ENCODE data around the gene ACOT2. TPM values are rescaled to one million over a fixed set of nuclear protein-coding genes. Genes with fewer than 3 reads are reported as not detected.
"Not testable (repeated sequence)": the region's sequence is repeated elsewhere in the genome, so short reads cannot be mapped to it uniquely, and the experiment has no call there.

Gene ACOT2
- total and polyA plus RNA-seq, 12 donors = 26.0 to 310 (median 73.4) TPM

- Histone ChIP-seq H3K36me3 (replicated peaks in 1 of 2) (no peaks in the 10 kb centered on the region), H3K27ac (peak overlapping the region in 3 of 5 donors; percentile 64 to 81 (median 78)), H3K27me3 (no peaks in the 10 kb centered on the region), H3K9me3 (replicated peaks in 1 of 3) (no peaks in the 10 kb centered on the region), H3K4me3 (no peak overlapping the region), H3K4me1 (replicated peaks in 1 of 2) (peaks cover 12 to 13% of the 10 kb centered on the region in 2 donors)
- DNase-seq = peak; percentile 80 to 90 (median 87)
- WGBS, 4 donors = 54 to 81% (median 77%) methylated on average over 6 of the region's 6 CpGs
- intact Hi-C loops (cut with DNase I) = loop anchor here in 1 of 2 donors (5.0 kb wide), 1 partner anchor 36 kb away; no protein-coding TSS in a partner anchor
- no peak for TF ChIP-seq POLR2A (IDR thresholded peaks at IDR 0.05)
- TF ChIP-seq CTCF (IDR thresholded peaks at IDR 0.05) = no peak
These were observed 42.7 kb upstream of the ACOT2 start for GRCh38 chr14:73526036-73526984.

- H3K4me3 ChIP-seq; H3K27ac ChIP-seq; H3K36me3 ChIP-seq (replicated peaks in 1 of 2); H3K9me3 ChIP-seq (replicated peaks in 1 of 3); DNase-seq; H3K27me3 ChIP-seq: not testable (repeated sequence)
- intact Hi-C loops (cut with DNase I) = loop anchor here in 1 of 2 donors (5.0 kb wide), 1 partner anchor 33 kb away; no protein-coding TSS in a partner anchor
- H3K4me1 ChIP-seq (replicated peaks in 1 of 2) = peaks cover 12 to 13% of the 10 kb centered on the region in 2 donors
- WGBS, 4 donors = 91 to 97% (median 93%) methylated on average over 2 of the region's 2 CpGs
These were observed 39.7 kb upstream of the ACOT2 start for GRCh38 chr14:73529356-73529755.

- intact Hi-C loops (cut with DNase I) = not testable (repeated sequence)
- WGBS, 4 donors = 73 to 100% (median 85%) methylated on average over 3 of the region's 3 CpGs
These were observed 37.0 kb upstream of the ACOT2 start for GRCh38 chr14:73531971-73532370.

GRCh38 chr14:73537244-73538045 is 31.6 kb upstream of the ACOT2 start:
- Histone ChIP-seq H3K27ac (peak overlapping the region in 3 of 5 donors; percentile 51 to 91 (median 76)), H3K4me3 (peak overlapping the region in 1 of 4 donors; percentile 53)
- 1 to 10% (median 2%) methylated on average over 2 to 81 of the region's 84 CpGs; no CpG with 5 or more reads in 1 of the 4 donors for WGBS, 4 donors
- intact Hi-C loops (cut with DNase I); H3K27me3 ChIP-seq; H3K36me3 ChIP-seq (replicated peaks in 1 of 2); H3K4me1 ChIP-seq (replicated peaks in 1 of 2); H3K9me3 ChIP-seq (replicated peaks in 1 of 3): not testable (repeated sequence)
- DNase-seq = peak in 4 of 7 donors; percentile 23 to 58 (median 44)

More at GRCh38 chr14:73531971-73532370, 37.0 kb upstream of the ACOT2 start:
- H3K4me3 ChIP-seq; H3K27ac ChIP-seq; H3K4me1 ChIP-seq (replicated peaks in 1 of 2); H3K9me3 ChIP-seq (replicated peaks in 1 of 3); H3K36me3 ChIP-seq (replicated peaks in 1 of 2); DNase-seq; H3K27me3 ChIP-seq: not testable (repeated sequence)

- WGBS, 4 donors = 0 to 30% (median 21%) methylated on average over 1 to 5 of the region's 5 CpGs; no CpG with 5 or more reads in 1 of the 4 donors
- H3K4me1 ChIP-seq (replicated peaks in 1 of 2); H3K9me3 ChIP-seq (replicated peaks in 1 of 3); H3K4me3 ChIP-seq; H3K27ac ChIP-seq; H3K27me3 ChIP-seq; intact Hi-C loops (cut with DNase I); H3K36me3 ChIP-seq (replicated peaks in 1 of 2): not testable (repeated sequence)
- DNase-seq = peak in 5 of 7 donors; percentile 40 to 66 (median 53)
- peak in 3 of 6 experiments; percentile 27 to 57 (median 34) for TF ChIP-seq CTCF (IDR thresholded peaks at IDR 0.05)
These were observed 30.0 kb upstream of the ACOT2 start for GRCh38 chr14:73539017-73539416.

- H3K4me3 ChIP-seq; H3K36me3 ChIP-seq (replicated peaks in 1 of 2); H3K9me3 ChIP-seq (replicated peaks in 1 of 3); DNase-seq; H3K27me3 ChIP-seq; H3K27ac ChIP-seq; H3K4me1 ChIP-seq (replicated peaks in 1 of 2); intact Hi-C loops (cut with DNase I): not testable (repeated sequence)
- 53 to 82% methylated on average over 3 to 7 of the region's 7 CpGs; no CpG with 5 or more reads in 2 of the 4 donors for WGBS, 4 donors
These were observed 26.1 kb upstream of the ACOT2 start for GRCh38 chr14:73542961-73543360.

- H3K36me3 ChIP-seq (replicated peaks in 1 of 2); H3K9me3 ChIP-seq (replicated peaks in 1 of 3): not testable (repeated sequence)
- 100% methylated on average over 1 of the region's 1 CpG; no CpG with 5 or more reads in 2 of the 4 donors for WGBS, 4 donors
These were observed 23.7 kb upstream of the ACOT2 start for GRCh38 chr14:73545353-73545752.

GRCh38 chr14:73549097-73549496 is 19.9 kb upstream of the ACOT2 start:
- H3K4me1 ChIP-seq (replicated peaks in 1 of 2); DNase-seq; H3K27ac ChIP-seq; H3K36me3 ChIP-seq (replicated peaks in 1 of 2); intact Hi-C loops (cut with DNase I); H3K4me3 ChIP-seq; H3K27me3 ChIP-seq; H3K9me3 ChIP-seq (replicated peaks in 1 of 3): not testable (repeated sequence)
- WGBS, 4 donors = 83 to 100% (median 97%) methylated on average over 1 to 3 of the region's 3 CpGs

More at GRCh38 chr14:73545353-73545752, 23.7 kb upstream of the ACOT2 start:
- H3K4me1 ChIP-seq (replicated peaks in 1 of 2); H3K27ac ChIP-seq; H3K27me3 ChIP-seq; intact Hi-C loops (cut with DNase I); H3K4me3 ChIP-seq; DNase-seq: not testable (repeated sequence)

Data from adrenal gland (tissue), 12 donors.